H1 (cell line): Measurements from ENCODE around the gene QPCTL. TPM values are rescaled to one million over a fixed set of nuclear protein-coding genes. Genes with fewer than 3 reads are reported as not detected.

Experiments used
- CTCF ChIA-PET: fragments of 300-600 bp; sonication (Branson Sonifier 250); formaldehyde crosslinking; loops from one replicate; lab custom pipeline; 2021; ENCODE audit not compliant: partially characterized antibody; lab: Charles Lee
- POLR2A ChIA-PET: fragments of 300-600 bp; sonication (Branson Sonifier 250); formaldehyde crosslinking; loops from one replicate; lab custom pipeline; 2021; ENCODE audit warnings: inconsistent platforms; ENCODE audit not compliant: partially characterized antibody; lab: Charles Lee
- DNase-seq, 2 experiments: peaks; one replicate each; pipeline versions ENCODE4 v3.0.0 to v3.0.0-alpha.2; 2010 to 2022; ENCODE audit warnings: low spot score in 2 of 2, low read depth in 1 of 2, mixed read lengths in 1 of 2
- FAIRE-seq: peaks from 2 replicates; lab custom pipeline; 2011; peaks lifted over from hg19 to GRCh38; lab: Jason Lieb, UNC
- H2AFZ ChIP-seq: 2 replicates; pipeline ENCODE4 v1.8.1; 2012; ENCODE audit warnings: low read length, inconsistent platforms
- H2AK5ac ChIP-seq: 2 replicates; pipeline ENCODE4 v1.6.1; 2013; ENCODE audit warnings: low read depth, low read length
- H2BK120ac ChIP-seq: replicated peaks from 2 replicates; pipeline ENCODE3; 2013; ENCODE audit warnings: low read depth, low read length, inconsistent platforms
- H2BK12ac ChIP-seq: 2 replicates; pipeline ENCODE4 v1.6.1; 2013; ENCODE audit warnings: low read depth, low read length
- H2BK15ac ChIP-seq: 2 replicates; pipeline ENCODE4 v1.6.1; 2013; ENCODE audit warnings: low read length
- H2BK20ac ChIP-seq: 2 replicates; pipeline ENCODE4 v1.6.1; 2013; ENCODE audit warnings: low read length
- H2BK5ac ChIP-seq: 2 replicates; pipeline ENCODE4 v1.6.1; 2013; ENCODE audit warnings: low read depth, low read length
- H3K14ac ChIP-seq: 2 replicates; pipeline ENCODE4 v1.6.1; 2013; ENCODE audit warnings: inconsistent platforms; ENCODE audit not compliant: insufficient read length
- H3K18ac ChIP-seq: 2 replicates; pipeline ENCODE4 v1.6.1; 2013; ENCODE audit warnings: low read length; ENCODE audit errors: extremely low read depth
- H3K23ac ChIP-seq: 2 replicates; pipeline ENCODE4 v1.6.1; 2013; ENCODE audit warnings: inconsistent platforms; ENCODE audit not compliant: insufficient read length
- H3K23me2 ChIP-seq: 2 replicates; pipeline ENCODE4 v1.6.1; 2013; ENCODE audit warnings: low read depth, low read length
- H3K27ac ChIP-seq: 2 replicates; pipeline ENCODE4 v1.6.1; 2011; ENCODE audit warnings: low read depth, low read length, inconsistent platforms
- H3K27me3 ChIP-seq, 4 experiments: replicated peaks in 1 of 4; 1 replicate in 1 of 4; 2 replicates in 3 of 4; pipeline versions ENCODE4 v1.6.1 to v1.8.1; 2011 to 2013; ENCODE audit warnings: low read length in 3 of 4, mild to moderate bottlenecking in 3 of 4, inconsistent platforms in 2 of 4, mixed read lengths in 2 of 4, moderate library complexity in 1 of 4; ENCODE audit not compliant: control insufficient read depth in 3 of 4, insufficient read depth in 3 of 4; ENCODE audit errors: extremely low read depth in 1 of 4
- H3K36me3 ChIP-seq, 4 experiments: 2 replicates each; pipeline versions ENCODE4 v1.6.1 to v1.8.1; 2011 to 2013; ENCODE audit warnings: mild to moderate bottlenecking in 4 of 4, low read length in 3 of 4, moderate library complexity in 2 of 4, control low read depth in 1 of 4, inconsistent platforms in 1 of 4; ENCODE audit not compliant: insufficient read depth in 4 of 4, control insufficient read depth in 2 of 4
- H3K4ac ChIP-seq: replicated peaks from 2 replicates; pipeline ENCODE3; 2013; ENCODE audit warnings: low read length, low read depth, mixed read lengths, inconsistent platforms; ENCODE audit not compliant: insufficient read length
- H3K4me1 ChIP-seq, 4 experiments: replicated peaks in 1 of 4; 1 replicate in 1 of 4; 2 replicates in 3 of 4; pipeline versions ENCODE4 v1.6.1 to v1.8.1; 2011 to 2013; ENCODE audit warnings: low read length in 3 of 4, inconsistent platforms in 2 of 4, mixed read lengths in 1 of 4; ENCODE audit not compliant: insufficient read depth in 4 of 4, control insufficient read depth in 3 of 4
- H3K4me2 ChIP-seq, 2 experiments: 2 replicates each; pipeline versions ENCODE4 v1.6.1 to v1.8.1; 2011 to 2013; ENCODE audit warnings: low read depth in 2 of 2, low read length in 2 of 2, control low read depth in 1 of 2, inconsistent platforms in 1 of 2, mild to moderate bottlenecking in 1 of 2; ENCODE audit not compliant: insufficient read depth in 1 of 2
- H3K4me3 ChIP-seq, 4 experiments: fragments of 200-600, 300-600 bp in 1 of 4; sonication (generic), shearing (Covaris generic), sonication (Bioruptor Twin) in 1 of 4; 2 replicates each; pipeline versions ENCODE4 v1.5.1 to v1.8.1; 2011 to 2016; ENCODE audit warnings: low read length in 4 of 4, low read depth in 3 of 4, control low read depth in 2 of 4, inconsistent platforms in 2 of 4, mild to moderate bottlenecking in 2 of 4, mixed read lengths in 1 of 4, moderate library complexity in 1 of 4; ENCODE audit not compliant: insufficient read depth in 2 of 4; ENCODE audit errors: extremely low read depth in 1 of 4
- H3K56ac ChIP-seq: replicated peaks from 2 replicates; pipeline ENCODE3; 2013; ENCODE audit warnings: low read depth, mild to moderate bottlenecking, mixed read lengths, low read length, inconsistent platforms; ENCODE audit not compliant: insufficient read length
- H3K79me1 ChIP-seq: 2 replicates; pipeline ENCODE4 v1.6.1; 2013; ENCODE audit warnings: low read depth, low read length, control low read depth
- H3K79me2 ChIP-seq, 2 experiments: 2 replicates each; pipeline versions ENCODE4 v1.6.1 to v1.8.1; 2012 to 2013; ENCODE audit warnings: low read length in 2 of 2, mild to moderate bottlenecking in 2 of 2, inconsistent platforms in 1 of 2; ENCODE audit not compliant: insufficient read depth in 2 of 2, control insufficient read depth in 1 of 2
- H3K9ac ChIP-seq, 4 experiments: replicated peaks in 1 of 4; 1 replicate in 1 of 4; 2 replicates in 3 of 4; pipeline versions ENCODE4 v1.6.1 to v1.8.1; 2011 to 2013; ENCODE audit warnings: low read depth in 3 of 4, low read length in 3 of 4, control low read depth in 2 of 4, mild to moderate bottlenecking in 2 of 4, moderate library complexity in 2 of 4, inconsistent platforms in 1 of 4; ENCODE audit errors: extremely low read depth in 1 of 4
- H3K9me3 ChIP-seq, 2 experiments: 2 replicates each; pipeline versions ENCODE4 v1.6.1 to v1.8.1; 2012 to 2013; ENCODE audit warnings: mild to moderate bottlenecking in 2 of 2, moderate library complexity in 2 of 2, control low read depth in 1 of 2, inconsistent platforms in 1 of 2, low read depth in 1 of 2, low read length in 1 of 2, mixed read lengths in 1 of 2; ENCODE audit not compliant: insufficient read depth in 2 of 2
- H4K20me1 ChIP-seq, 2 experiments: replicated peaks in 1 of 2; 2 replicates each; pipeline versions ENCODE3 to v1.8.1; 2011 to 2013; ENCODE audit warnings: inconsistent platforms in 2 of 2, low read length in 2 of 2, mild to moderate bottlenecking in 1 of 2; ENCODE audit not compliant: insufficient read depth in 2 of 2, control insufficient read depth in 1 of 2
- H4K5ac ChIP-seq: 2 replicates; pipeline ENCODE4 v1.6.1; 2013; ENCODE audit warnings: low read length, low read depth, mixed read lengths, inconsistent platforms; ENCODE audit not compliant: insufficient read length
- H4K8ac ChIP-seq: 2 replicates; pipeline ENCODE4 v1.8.0; 2013; ENCODE audit warnings: mild to moderate bottlenecking, moderate library complexity, low read length, inconsistent platforms; ENCODE audit not compliant: insufficient read depth; ENCODE audit errors: extremely low read depth
- H4K91ac ChIP-seq: replicated peaks from 2 replicates; pipeline ENCODE3; 2013; ENCODE audit warnings: low read length, mixed read lengths, inconsistent platforms; ENCODE audit not compliant: insufficient read length
- EP300 ChIP-seq, 2 experiments: IDR thresholded peaks; 1 replicate in 1 of 2; 2 replicates in 1 of 2; pipeline ENCODE4 v1.6.1; 2011 to 2012; ENCODE audit warnings: low read depth in 2 of 2, low read length in 2 of 2, mild to moderate bottlenecking in 2 of 2, borderline replicate concordance in 1 of 2, inconsistent platforms in 1 of 2, moderate library complexity in 1 of 2
- KDM5A ChIP-seq: fragments of 200-600 bp; IDR thresholded peaks from 2 replicates; pipeline ENCODE4 v1.7.1; 2012; ENCODE audit warnings: mild to moderate bottlenecking, low read length, inconsistent platforms, mixed read lengths
- NRF1 ChIP-seq: IDR thresholded peaks from 2 replicates; pipeline ENCODE4 v1.6.1; 2011; ENCODE audit warnings: mild to moderate bottlenecking, low read depth, low read length, improper control_type of control experiment
- SIN3A ChIP-seq, 2 experiments: IDR thresholded peaks in 1 of 2; conservative IDR thresholded peaks in 1 of 2; 2 replicates each; pipeline ENCODE4 v1.6.1; 2011 to 2012; ENCODE audit warnings: low read length in 2 of 2, improper control_type of control experiment in 1 of 2, low read depth in 1 of 2, mild to moderate bottlenecking in 1 of 2
- SIRT6 ChIP-seq: IDR thresholded peaks from one replicate; pipeline ENCODE4 v1.7.1; 2012; ENCODE audit warnings: low read length, inconsistent platforms
- SIX5 ChIP-seq: IDR thresholded peaks from 2 replicates; pipeline ENCODE4 v1.6.1; 2011; ENCODE audit warnings: mild to moderate bottlenecking, low read depth, low read length
- TBP ChIP-seq: IDR thresholded peaks from 2 replicates; pipeline ENCODE4 v1.6.1; 2011; ENCODE audit warnings: low read depth, low read length, improper control_type of control experiment
- WGBS, 2 experiments: shearing (Covaris generic) in 1 of 2; methylation state at CpG; one replicate each; pipeline versions ENCODE4 v1.1.6 to v1.1.7; 2013 to 2015; ENCODE audit warnings: low lambda C conversion rate in 2 of 2, mixed read lengths in 2 of 2, inconsistent platforms in 1 of 2, low coverage in 1 of 2, missing lambda C conversion rate in 1 of 2; ENCODE audit not compliant: insufficient replicate concordance in 2 of 2, insufficient coverage in 1 of 2, insufficient read length in 1 of 2; ENCODE audit errors: extremely low coverage in 1 of 2, missing lambda C conversion rate in 1 of 2; 5-methylcytosine and 5-hydroxymethylcytosine counted together
- polyA plus RNA-seq, 7 experiments: library from polyadenylated mRNA; depleted of rRNA in 3 of 7; stranded (reverse) in 5 of 7; unstranded in 2 of 7; fragments of >200 nt in 5 of 7; fragments of 200-250 nt in 2 of 7; gene quantifications; 1 replicate in 5 of 7; 2 replicates in 1 of 7; 4 replicates in 1 of 7; pipeline versions ENCODE4 v1.2.1 to v1.2.3, GENCODE V29; 2011 to 2013; ENCODE audit warnings: missing spikeins in 2 of 7, mixed read lengths in 2 of 7
- total RNA-seq: library from RNA; stranded (reverse); fragmentation: NEBNext Ultra II Directional; extraction: Animal tissue kit (Norgen Biotek cat#: 25700); gene quantifications from 2 replicates; pipeline ENCODE4 v1.2.1, GENCODE V29; 2021

The QPCTL gene
- total and polyA plus RNA-seq, 2 of the 8 experiments (the other 6 are each of a cell fraction or from before 2014, with no cell fraction given), result 25.2 to 35.3 TPM

DNA sequence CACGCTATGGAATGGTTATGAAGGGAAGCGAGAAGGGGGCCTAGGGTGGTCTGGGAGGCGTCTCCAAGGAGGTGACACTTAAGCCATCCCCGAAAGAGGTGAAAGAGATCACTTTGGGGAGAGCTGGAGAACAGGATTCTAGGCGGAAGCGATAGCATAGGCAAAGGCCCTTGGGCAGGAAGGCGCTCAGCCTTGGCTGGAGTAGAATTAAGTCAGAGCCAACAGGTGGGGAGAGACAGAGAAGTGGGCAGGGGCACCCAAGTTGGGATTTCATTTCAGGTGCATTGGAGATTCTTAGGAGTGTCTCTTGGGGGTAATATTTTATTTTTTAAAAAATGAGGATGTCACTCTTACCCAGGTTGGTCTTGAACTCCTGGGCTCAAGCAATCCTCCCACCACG lies 10.3 kb upstream of the QPCTL start:
- Histone ChIP-seq H2AK5ac (no peak overlapping the region), H3K4me1 (peaks cover 0 to 7% (median 3%) of the 10 kb centered on the region in 4 experiments; a peak in 4 of 7 replicates), H2AFZ (no peak overlapping the region), H3K79me1 (no peaks in the 10 kb centered on the region), H3K27me3 (peaks cover 0 to 5% (median 0%) of the 10 kb centered on the region in 4 experiments; a peak in 3 of 7 replicates), H2BK12ac (no peak overlapping the region), H2BK20ac (no peak overlapping the region), H3K14ac (no peak overlapping the region), H3K23me2 (peaks cover 5% of the 10 kb centered on the region), H3K4me3 (peak overlapping the region in 2 of 4 experiments; percentile 33 to 57; a peak in 4 of 8 replicates), H3K4ac (no peak overlapping the region), H3K79me2 (no peaks in the 10 kb centered on the region), H3K9me3 (no peaks in the 10 kb centered on the region), H3K23ac (no peak overlapping the region), H2BK5ac (no peak overlapping the region), H3K36me3 (peaks cover 1 to 29% (median 14%) of the 10 kb centered on the region in 4 experiments; a peak in 7 of 8 replicates), H4K5ac (no peak overlapping the region), H4K91ac (no peak overlapping the region), H4K8ac (no peak overlapping the region), H3K4me2 (peak overlapping the region; percentile 2 to 81; a peak in 3 of 4 replicates), H2BK120ac (no peak overlapping the region), H3K56ac (no peak overlapping the region), H3K27ac (no peak overlapping the region), H3K18ac (no peak overlapping the region), H3K9ac (no peak overlapping the region), H4K20me1 (peaks cover 2 to 5% of the 10 kb centered on the region in 2 experiments), H2BK15ac (no peak overlapping the region)
- TF ChIP-seq SIRT6 (no peak), TBP (no peak), NRF1 (no peak), SIN3A (conservative IDR thresholded peaks at IDR 0.05 in 1 of 2, IDR thresholded peaks at IDR 0.05 in 1 of 2; ENCODE audit: low read depth in 1 of 2, low read length in 2 of 2) (no peak), EP300 (IDR thresholded peaks at IDR 0.05; ENCODE audit: borderline replicate concordance in 1 of 2, low read depth in 2 of 2, low read length in 2 of 2) (no peak), KDM5A (no peak), SIX5 (no peak)
- FAIRE-seq (no peak), DNase-seq (no peak)
- WGBS, 2 experiments, result 74% methylated on average over 8 of the region's 8 CpGs; no CpG with 5 or more reads in 1 of the 2 experiments
- POLR2A ChIA-PET, result interaction anchor here (0.6 to 5.1 kb wide), 6 partner anchors 8 to 216 kb away, joined by 3 to 34 read pairs (median 4); partner anchors contain the start of genes QPCTL and SNRPD2
- CTCF ChIA-PET, result interaction anchor here (0.7 to 9.6 kb wide), 11 partner anchors 9 to 202 kb away, joined by 3 to 98 read pairs (median 4); partner anchors contain the start of genes QPCTL, SIX5 and SNRPD2
